Measurements from ENCODE around the gene FXYD6.
"Not testable (repeated sequence)": the region's sequence is repeated elsewhere in the genome, so short reads cannot be mapped to it uniquely, and the experiment has no call there.

Gene FXYD6, protein sequence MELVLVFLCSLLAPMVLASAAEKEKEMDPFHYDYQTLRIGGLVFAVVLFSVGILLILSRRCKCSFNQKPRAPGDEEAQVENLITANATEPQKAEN

GRCh38 chr11:117876341-117877119 is at the start of gene FXYD6:
Gene FXYD6 (minus strand): TSS chr11:117876658. CDS start chr11:117842776, 33,882 bp downstream.
- no peak for DNase-seq

- DNase-seq: not testable (repeated sequence)
These were observed 49.7 kb upstream of the FXYD6 start for GRCh38 chr11:117926166-117926565.

DNA sequence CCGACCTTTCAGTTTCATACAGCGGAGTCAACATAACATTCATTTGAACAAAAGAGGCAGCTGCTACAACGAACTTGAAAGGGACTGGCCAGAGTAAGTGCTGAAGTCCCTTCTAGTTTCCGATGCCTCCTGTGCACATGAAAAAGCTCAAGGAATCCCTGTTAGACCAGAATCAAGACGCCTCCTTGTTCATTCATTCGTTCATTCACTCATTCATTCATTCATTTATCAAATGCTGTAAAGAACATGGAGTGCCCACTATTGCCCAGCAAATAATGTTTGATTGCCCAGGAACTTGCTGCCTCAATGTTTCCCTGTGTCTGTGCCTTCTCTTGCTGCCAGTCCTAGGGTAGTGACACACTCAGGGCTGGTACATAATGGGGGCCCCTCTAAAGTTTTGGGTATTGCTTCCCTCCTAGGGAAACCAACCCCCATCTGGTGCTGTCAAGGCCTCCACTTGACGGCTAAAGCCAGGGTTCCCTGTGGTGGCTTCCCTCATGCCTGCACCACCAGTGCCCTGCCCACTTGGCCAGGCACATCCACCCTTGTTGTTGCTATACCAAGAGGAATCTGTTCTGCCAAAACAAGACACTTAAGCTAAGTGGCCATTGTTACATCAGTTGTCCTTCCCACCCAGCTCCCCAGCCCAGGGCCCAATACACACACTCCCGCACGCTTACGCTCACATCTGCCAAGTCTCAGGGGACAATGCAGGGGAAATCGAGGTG is 48.9 kb upstream of the FXYD6 start:
- DNase-seq: no peak

DNA sequence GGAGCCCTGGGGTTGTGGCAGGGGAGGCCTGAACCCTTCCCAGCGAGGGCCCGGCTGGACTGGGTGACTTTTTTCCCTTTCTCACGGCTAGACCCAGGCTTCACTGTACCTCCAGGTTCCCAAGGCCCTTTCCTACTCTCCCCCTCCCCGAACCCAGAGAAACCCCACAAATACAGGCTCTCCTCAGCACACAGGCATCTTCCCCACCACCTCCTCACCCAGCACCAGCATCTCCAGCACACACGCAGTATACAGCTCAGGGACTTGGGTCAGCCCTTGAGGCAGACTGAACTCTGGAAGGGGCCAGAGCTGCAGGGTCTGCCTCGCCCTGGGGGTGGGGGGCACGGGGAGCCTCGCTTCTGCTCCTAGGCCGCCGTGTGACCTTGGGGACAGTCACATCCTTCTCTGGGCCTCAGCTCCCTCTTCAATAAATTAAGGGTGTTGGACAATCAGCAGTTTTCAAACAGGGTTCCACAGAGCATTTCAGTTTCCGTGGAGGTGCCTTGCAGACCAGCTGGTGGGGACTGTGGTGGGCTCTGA is 48.2 kb upstream of the FXYD6 start:
- no peak for DNase-seq

GRCh38 chr11:117923773-117924172 is 47.3 kb upstream of the FXYD6 start:
- DNase-seq: no peak

- DNase-seq: no peak
These were observed 46.8 kb upstream of the FXYD6 start for GRCh38 chr11:117923275-117923674.

DNA sequence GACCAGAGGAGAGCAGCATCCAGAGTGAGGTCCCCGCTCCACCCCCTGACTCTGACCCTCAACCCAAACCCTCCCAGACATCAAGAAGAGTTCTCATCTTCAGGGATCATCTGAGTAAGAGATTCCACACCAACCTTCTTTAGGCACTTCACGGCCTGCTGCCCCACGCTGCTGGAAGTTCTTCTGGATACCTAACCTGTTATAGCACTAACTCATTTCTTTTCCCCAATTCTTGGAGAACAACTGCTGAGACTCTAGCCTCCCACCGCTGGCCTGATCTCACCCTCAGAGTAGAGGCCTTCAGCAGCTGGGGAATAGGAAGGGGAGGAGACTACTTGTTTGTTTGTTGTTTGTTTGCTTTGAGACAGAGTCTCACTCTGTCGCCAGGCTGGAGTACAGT is 45.4 kb upstream of the FXYD6 start:
- no peak for DNase-seq

- no peak for DNase-seq
These were observed 45.0 kb upstream of the FXYD6 start for GRCh38 chr11:117921456-117921855.

DNA sequence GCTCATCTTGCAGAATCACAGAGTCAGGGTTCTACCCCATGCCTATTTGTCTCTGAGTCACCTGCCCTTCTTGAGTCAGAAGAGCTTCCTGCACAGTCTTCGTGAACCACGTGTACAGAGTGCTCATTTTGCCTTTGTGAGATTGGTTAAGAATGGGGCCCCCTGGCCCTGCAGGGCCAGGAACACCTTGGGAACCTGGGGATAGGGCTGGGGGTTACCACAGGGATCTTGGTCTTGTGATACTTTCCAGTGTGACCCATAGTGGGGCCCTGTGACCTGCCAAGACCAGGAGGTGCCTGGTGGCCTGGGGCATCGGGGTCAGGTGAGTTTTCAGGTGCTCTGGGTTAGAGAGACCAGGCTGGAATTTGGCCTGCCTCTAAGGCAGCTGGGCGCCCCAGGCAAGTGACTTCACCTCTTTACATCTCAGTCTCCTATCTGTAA is 43.3 kb upstream of the FXYD6 start:
- DNase-seq: no peak

DNA sequence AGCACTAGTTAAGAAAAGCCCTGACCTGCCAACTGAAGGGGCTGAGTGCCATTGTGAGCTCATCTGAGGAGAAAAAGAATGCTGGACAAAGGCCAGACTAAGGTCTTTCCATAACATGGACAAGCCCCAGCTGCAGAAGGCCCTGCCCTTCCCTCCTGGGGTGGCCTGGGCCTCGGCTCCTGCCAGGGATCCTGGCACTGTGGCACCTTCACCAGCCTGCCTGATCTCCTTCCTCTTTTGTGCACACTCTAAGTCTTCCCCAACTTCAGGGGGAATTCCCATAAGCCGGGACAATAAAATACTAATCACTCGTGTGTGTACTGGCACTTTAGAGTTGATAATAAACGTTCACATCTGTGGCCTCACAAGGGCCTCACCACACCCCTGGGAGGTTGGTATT is 42.9 kb upstream of the FXYD6 start:
- no peak for DNase-seq

DNA sequence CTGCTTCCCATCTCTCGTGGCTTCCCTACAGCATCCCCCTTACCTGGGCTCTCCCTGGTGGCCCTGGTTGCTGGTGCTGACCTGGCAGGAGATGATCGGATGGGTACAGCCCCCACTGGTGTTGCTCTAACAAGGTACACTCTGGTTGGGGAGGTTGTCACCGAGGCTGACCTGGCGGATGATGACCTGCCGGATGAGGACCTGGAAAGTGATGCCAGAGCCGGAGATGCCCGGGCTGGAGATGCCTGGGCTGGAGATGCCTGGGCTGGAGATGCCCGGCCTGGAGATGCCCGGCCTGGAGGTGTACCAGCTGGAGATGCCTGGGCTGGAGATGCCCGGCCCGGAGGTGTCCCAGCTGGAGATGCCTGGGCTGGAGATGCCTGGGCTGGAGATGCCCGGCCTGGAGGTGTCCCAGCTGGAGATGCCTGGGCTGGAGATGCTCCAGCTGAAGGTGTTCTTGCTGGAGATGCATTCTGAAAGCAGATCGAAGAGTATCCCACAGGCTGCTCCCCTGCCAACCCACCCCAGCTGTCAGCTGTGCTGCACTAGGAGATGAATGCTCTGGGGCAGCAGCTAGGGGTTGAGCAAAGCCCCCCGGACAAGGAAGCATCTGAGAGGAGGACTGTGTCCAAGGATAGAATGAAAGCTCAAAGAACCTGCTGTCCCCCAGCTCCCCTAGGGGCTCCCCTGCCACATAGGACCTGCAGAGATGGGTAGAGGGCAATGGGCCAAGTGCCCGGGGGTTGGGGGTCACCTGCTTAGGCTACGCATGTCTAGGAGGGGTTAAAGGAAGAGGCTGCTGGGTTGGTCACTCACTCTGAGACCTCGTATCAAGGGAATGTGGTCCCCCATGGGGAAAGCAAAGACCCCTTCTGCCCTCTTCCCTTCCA is 42.2 kb upstream of the FXYD6 start:
- no peak for DNase-seq

- no peak for DNase-seq
These were observed 41.2 kb upstream of the FXYD6 start for GRCh38 chr11:117917591-117918151.

GRCh38 chr11:117916956-117917355 is 40.5 kb upstream of the FXYD6 start:
- DNase-seq: no peak

DNA sequence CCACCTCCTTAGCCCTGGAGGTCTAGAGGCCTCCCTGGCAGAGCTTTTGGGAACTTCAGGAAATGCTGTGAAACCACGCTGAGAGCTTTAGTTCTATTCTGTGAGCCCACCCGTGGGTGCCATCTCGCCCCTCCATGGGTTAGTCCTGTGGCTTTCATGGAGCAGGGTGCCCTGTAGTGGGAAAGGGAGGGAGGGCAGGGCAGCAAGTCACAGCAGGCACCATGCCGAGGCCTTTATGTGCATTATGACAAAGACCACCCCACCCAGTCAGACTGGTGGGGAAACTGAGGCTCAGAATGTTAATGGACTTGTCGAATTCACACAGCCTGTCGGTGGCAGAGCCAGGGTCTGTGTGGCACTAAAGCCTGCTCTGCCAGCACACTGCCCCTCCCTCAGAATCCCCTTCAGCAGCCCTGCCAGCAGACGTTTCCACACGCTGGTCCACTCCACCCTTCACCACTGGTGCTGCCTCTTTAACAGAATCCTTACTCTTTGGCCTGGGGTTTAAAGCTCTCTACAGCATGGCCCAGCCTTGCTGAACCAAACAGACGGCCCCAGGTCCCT is 39.3 kb upstream of the FXYD6 start:
- no peak for DNase-seq

DNA sequence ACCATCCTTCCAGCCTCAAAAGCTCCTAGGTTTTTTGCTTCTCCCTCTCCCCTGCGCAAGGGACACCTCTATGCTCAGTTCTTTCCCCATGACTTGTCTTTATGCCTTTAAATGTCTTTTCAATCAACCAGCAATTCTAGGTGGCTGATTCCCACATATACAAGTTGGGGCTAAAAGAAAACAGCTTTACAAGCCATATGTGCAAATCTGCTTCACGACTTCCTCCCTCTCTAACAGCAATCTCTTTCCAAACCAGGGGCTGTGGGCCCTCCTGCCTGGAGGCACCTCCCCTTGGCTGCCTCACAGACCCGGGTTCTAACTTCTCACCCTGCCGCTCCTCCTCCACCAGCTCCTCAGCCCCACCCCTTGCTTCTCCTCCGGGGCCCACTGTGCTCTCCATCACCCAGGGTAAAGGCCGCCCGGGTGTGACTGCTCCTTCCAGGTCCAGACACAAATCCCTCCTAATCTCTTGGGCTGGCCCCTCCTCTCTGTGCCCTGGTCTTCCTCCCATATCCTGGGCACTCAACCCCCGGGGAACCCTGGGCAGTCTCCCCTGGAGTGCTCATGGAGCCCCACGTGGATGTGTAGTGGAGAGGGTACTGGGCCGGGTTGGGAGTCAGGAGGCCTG is 38.6 kb upstream of the FXYD6 start:
- DNase-seq: no peak

- DNase-seq: no peak
These were observed 37.9 kb upstream of the FXYD6 start for GRCh38 chr11:117914398-117914761.

DNA sequence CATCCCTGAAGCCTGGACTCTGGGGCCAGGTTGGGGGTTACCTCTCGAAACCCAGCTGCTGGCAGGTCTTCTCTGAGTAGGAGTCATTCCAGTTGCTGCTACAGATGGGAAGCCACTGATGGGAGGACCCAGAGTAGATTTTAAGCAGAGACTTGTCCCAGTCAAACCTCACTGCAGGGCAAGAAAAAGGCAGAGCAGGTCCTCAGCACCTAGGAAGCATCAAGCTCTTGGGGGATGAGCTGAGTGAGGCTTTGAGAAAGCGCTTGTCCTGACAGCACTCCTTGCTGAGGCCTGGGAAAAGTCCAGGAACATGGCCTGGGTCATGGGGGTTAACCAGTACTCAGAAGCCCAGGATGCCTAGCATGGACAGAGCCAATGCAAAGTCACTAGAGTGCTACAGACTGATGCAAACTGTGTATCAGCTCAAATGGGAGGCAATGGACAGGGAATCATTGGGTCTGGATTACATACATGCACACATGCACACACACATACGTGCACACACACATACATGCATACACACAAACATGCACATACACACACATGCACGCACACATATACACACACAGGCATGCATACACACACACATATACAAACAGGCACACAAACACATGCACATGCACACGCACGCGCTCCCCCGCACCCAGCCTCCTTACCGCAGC is 37.4 kb upstream of the FXYD6 start:
- DNase-seq: no peak

GRCh38 chr11:117912497-117912896 is 36.0 kb upstream of the FXYD6 start:
- no peak for DNase-seq

DNA sequence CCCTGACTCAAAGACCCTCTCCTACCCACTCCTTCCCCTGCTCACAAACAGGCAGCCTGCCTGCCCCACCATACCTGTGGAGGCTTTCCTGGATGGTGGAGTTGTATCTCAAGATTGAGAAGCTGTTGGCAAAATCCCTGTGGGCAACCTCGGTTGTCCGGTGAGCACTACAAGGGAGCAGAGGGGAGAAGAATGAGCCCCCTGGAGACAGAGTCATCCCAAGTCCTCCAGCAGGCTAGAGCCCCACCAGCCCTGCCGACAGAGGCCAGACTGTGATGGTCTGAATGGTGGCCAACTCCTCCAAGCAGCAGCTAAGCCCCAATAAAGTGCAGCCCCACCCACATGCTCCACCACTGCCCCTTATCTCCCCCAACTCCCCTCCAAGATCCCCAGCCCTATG is 35.2 kb upstream of the FXYD6 start:
- DNase-seq: no peak

- DNase-seq: no peak
These were observed 34.6 kb upstream of the FXYD6 start for GRCh38 chr11:117910941-117911655.
